ENCODE results near the gene SLC26A3.
"Not testable (repeated sequence)": the region's sequence is repeated elsewhere in the genome, so short reads cannot be mapped to it uniquely, and the experiment has no call there.

The SLC26A3 gene

DNA sequence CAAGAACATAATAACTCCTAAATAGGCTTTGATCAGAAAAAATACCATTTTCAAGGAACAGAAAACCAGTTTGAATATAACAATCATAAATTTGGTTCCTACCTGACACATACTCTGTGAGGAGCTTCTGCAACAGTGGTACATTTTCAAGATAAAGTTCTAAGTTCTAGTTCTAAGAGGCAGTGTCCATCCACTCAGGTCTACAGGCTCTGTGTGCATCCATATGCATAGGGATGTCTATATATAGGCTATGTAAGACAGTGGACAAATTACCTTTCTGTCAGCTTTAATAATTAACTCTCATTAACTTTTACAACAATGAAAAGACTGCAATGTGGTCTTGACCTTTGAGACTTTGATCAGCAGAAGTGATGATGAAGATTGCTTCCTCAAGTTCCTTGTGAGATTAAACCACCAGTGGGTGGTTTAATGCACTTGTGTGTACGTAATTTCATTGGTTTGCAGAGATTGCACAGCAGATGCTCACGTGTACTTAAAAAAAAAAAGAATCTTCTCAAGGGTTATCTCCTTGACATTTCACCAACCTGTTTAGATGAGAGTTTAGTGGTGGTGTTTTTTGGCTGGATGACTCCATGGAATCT lies at the start of gene SLC26A3:
Gene SLC26A3 (minus strand): TSS at position 215 of the 602 bp plus-strand sequence. CDS start 8,714 bp downstream, outside the sequence.
- no peak for DNase-seq (ENCODE audit: low read depth)

DNA sequence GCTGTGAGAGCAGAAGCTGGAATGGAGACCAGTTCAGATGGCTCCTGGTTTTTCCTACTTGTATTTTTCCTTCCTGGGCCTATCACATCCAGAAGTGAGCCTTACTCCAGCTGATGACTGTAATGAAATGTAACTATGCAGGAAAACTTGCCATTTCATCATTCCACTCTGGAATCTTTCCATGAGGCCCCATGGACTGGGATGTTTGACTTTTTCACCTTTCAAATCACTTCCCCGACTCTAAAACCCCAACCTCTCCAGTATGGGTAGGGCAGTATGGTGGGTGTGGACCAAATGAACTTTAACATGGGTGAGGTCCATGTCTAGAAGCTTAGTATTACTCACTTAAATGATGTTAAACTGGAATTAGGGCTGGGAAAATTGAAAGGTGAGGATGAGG lies 47.6 kb upstream of the SLC26A3 start:
- DNase-seq (ENCODE audit: low read depth) = no peak

DNA sequence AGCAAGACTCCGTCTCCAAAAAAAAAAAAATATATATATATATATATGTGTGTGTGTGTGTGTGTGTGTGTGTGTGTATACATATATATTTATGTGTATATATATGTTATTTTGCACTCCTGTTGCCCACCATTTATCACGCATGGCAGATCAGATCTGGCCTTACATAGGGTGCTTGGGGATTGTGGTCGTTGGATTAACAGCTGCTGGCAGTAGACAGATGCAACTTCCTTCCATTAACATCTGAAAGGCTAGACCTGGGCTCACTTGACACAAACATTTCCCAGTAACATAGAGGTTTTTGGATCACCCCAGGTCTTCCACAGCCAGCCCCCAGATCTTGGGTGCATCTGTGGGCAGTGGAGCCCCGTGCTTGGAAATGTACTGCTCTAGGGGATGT lies 47.2 kb upstream of the SLC26A3 start:
- no peak for DNase-seq (ENCODE audit: low read depth)

DNA sequence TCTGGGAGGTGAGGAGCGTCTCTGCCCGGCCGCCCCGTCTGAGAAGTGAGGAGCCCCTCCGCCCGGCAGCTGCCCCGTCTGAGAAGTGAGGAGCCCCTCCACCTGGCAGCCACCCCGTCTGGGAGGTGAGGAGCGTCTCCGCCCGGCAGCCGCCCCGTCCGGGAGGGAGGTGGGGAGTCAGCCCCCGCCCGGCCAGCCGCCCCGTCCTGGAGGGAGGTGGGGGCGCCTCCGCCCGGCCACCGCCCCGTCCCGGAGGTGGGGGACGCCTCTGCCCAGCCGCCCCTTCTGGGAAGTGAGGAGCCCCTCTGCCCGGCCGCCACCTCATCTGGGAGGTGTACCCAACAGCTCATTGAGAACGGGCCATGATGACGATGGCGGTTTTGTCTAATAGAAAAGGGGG lies 45.2 kb upstream of the SLC26A3 start:
- DNase-seq (ENCODE audit: low read depth) = not testable (repeated sequence)

DNA sequence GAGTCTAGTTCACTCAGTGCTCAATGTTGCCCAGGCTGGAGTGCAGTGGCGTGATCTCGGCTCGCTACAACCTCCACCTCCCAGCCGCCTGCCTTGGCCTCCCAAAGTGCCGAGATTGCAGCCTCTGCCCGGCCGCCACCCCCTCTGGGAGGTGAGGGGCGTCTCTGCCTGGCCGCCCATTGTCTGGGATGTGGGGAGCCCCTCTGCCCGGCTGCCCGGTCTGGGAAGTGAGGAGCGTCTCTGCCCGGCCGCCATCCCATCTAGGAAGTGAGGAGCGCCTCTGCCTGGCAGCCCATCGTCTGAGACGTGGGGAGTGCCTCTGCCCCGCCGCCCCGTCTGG lies 44.8 kb upstream of the SLC26A3 start:
- not testable (repeated sequence) for DNase-seq (ENCODE audit: low read depth)

DNA sequence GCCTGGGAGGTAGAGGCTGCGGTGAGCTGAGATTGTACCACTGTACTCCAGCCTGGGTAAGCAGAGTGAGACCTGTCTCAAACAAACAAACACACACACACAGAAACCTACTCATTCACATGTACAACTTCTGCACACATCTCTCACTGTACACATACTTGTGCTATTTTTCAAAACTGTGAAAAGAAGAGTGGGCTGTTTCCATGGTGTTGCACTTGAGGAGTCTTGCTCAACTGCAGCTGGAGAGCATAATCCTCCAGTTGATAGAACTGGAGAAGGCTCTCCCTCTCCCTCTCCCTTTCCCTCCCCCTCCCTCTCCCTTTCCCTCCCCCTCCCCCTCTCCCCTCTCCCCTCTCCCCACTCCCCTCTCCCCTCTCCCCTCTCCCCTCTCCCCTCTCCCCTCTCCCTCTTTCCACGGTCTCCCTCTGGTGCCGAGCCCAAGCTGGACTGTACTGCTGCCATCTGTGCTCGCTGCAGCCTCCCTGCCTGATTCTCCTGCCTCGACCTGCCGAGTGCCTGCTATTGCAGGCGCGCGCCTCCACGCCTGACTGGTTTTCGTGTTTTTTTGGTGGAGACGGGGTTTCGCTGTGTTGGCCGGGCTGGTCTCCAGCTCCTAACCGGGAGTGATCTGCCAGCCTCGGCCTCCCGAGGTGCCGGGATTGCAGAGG lies 44.3 kb upstream of the SLC26A3 start:
- no peak for DNase-seq (ENCODE audit: low read depth)

DNA sequence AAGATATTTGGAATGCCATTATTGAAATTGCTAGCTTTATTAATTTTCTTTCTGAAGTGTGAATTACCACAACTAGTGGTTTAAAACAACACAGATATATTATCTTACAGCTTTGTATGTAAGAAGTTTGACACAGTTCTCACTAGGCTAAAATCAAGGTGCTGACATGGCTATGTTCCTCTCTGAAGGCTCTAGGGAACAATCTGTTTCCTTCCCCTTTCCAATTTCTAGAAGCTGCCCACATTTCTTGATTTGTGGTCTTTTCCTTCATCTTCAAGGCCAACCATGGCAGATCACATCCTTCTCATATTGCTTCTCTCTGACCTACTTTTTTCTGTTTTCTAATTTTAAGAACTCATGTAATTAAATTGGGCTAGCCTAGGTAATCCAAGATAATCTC lies 43.3 kb upstream of the SLC26A3 start:
- no peak for DNase-seq (ENCODE audit: low read depth)

DNA sequence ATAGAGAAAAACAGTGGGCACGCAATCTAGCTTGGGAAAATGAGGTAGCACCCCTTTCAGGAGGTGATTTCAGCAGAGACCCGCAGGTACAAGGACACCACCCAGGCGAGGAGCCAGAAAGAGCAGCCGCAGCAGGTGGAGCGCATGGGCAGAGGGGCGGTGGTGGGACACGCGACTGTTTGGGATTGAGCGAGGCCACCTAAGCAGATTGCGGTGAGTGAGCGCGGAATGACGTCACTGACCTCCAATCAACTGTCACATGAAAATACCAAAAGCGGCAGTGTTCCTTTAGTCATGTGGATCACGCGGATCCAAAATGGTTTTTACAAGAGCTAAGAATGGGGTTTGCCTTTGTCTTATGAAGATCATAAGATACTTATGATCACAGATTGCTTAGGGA lies 40.2 kb upstream of the SLC26A3 start:
- DNase-seq (ENCODE audit: low read depth) = no peak

DNA sequence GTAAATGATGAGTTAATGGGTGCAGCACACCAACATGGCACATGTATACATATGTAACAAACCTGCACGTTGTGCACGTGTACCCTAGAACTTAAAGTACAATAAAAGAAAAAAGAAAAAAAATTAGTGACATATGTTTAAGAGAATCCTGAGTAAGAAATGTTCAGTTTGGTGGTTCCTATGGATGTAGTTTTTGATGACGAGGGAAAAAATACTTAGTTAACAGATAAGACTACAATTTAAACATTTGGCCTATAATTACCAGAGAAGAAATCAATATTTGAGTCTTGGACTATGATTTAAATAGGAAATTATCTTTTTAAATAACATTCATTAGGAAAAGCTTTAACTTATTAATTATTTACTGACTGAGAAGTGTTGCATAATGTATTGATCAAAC lies 39.2 kb upstream of the SLC26A3 start:
- no peak for DNase-seq (ENCODE audit: low read depth)

DNA sequence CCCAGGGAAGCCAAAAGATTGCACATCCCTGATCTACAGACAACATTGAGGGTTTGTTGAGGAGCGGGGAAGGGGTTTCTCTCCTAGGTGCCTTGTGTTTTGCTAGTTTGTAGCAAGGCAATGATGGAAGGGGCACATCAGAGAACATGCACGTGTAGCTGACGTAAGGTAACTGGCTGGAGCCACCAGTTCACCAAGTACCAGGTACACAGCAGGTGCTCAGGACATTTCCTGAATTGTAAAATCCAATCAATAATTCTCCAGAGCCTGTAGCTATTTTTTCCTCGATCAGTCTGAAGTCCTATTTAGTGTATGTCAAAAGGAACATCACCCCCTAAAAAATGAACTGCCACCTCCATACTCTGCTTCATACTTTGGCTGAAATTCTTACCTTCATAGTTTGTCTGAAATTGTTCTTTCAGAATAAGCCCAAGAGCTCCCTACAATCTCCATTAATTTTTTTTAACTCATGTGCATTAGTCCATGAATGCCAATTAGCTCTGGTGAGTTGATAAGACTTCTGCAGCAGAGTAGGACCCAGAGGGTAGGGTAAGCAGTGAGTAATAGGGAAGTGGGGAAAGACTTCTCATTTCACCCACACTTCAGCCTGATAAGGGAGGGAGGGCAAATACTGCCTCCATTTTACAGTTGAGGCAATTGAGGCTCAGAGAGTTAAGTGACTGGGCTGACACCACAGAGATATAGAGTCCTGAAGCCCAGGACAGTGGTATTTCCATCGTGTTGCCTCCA lies 36.0 kb upstream of the SLC26A3 start:
- DNase-seq (ENCODE audit: low read depth) = no peak

DNA sequence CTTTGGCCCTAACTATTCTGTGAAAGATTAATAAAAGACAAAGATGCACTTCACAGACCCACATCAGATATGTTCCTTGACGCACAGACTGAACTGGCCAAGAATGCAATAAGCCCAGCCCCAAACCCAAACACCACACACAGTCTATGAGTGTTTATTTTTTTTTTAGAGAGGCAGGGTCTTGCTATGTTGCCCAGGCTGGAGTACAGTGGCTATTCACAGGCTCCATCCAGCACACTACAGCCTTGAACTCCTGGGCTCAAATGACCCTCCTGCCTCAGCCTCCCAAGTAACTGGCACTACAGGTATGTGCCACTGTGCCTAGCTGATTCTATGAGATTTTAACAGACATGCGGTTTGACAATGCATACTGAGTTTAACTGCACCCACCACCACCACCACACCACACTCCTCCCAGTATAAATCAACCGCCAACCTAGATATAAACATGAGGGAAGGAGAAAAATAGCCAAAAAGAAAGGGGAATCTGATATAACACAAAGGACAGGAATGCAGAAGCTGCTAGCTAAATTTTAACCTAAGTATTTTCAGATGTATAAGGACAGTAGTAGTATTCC lies 35.1 kb upstream of the SLC26A3 start:
- DNase-seq (ENCODE audit: low read depth) = no peak

DNA sequence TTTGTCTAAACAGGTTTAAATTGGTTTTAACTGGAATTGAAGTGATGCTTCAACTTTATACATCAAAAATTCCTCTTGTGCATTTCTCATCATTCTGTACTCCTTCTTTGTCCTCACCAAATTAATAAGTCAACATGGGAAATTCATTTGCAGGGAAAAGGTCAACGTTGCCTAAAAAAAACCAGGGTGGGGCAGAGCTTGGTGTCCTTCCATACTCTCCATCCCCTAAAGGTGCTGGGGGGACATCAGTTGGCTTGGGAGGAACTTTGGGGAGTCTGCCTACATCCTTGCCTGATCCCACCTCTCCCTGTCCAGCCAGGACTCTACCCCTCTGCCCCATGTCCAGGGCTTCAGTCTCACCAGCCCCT lies 34.1 kb upstream of the SLC26A3 start:
- no peak for DNase-seq (ENCODE audit: low read depth)

DNA sequence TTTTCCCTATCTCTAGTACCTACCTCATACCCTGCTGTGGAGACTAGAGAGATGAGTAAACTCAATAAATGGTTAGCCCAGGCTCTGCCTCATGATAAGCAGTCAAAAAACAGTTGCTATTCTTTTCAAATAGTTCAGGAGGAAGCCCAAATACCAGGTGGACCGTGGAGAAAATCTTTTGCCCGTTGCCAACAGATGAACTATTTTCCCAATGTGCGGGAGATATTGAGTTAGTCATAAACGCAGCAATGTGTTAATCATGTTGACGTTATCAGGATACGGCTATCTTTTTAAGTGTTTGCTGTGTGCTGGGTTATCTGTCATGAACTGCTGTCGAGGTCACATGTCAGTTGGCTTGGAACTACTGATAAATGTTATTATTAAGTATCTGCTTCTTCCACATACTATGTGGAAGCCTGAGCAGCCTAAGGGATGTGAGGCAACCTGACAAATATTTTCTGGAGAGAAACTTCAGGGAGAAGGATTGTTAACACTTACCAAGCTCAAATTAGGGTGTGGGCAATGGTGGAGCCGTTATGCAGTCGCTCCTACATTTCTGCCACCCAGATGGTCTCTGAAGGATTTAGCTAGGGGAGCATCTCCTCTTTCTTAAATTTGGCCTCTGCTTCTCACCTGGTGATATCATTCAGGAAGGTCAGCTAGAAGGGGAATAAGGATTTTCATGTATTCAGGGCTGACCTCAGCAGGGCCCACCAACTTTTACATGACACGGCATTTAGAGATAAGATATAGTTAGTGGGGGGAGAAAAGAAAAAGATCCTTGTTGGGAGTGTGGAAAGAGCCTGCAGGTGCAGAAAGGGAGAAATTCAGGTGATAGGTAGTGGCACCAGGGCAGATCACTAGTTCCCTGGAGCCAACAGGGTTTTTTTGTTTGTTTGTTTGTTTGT lies 33.5 kb upstream of the SLC26A3 start:
- no peak for DNase-seq (ENCODE audit: low read depth)

DNA sequence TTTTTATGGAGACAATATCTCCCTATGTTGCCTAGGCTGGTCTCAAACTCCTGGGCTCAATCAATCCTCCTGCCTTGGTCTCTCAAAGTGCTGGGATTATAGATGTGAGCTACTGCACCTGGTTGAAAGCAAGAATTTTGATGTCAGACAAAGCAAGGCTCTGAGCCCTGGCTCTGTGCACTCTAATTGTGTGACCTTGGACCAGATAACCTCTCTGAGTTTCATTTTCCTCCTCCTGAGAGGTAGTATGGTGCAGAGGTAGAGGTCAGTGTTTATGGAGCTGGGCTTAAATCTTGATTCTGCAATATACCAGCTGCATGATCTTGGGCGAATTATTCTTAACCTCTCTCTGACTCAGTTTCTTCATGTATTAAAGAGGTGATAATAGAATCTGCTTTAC lies 31.4 kb upstream of the SLC26A3 start:
- no peak for DNase-seq (ENCODE audit: low read depth)

DNA sequence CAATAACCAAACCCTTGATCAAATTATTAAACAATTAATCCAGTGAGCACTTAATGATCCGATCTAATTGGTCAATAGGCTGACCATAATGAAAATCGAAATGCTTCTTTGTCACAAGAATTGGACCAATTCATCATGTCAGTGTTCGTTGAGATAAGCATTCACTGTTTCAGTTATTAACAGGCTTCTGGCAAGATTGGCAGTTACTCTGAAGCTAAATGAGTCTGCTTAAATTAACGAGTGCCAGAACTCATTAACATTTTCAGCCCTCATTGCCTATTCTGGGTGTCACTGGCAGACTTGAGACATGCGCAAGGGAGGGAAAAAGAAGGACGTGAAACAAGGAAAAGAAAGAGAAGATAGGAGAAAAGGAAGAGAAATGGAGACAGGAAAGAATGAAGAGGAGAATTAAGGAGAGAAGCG lies 30.7 kb upstream of the SLC26A3 start:
- no peak for DNase-seq (ENCODE audit: low read depth)

DNA sequence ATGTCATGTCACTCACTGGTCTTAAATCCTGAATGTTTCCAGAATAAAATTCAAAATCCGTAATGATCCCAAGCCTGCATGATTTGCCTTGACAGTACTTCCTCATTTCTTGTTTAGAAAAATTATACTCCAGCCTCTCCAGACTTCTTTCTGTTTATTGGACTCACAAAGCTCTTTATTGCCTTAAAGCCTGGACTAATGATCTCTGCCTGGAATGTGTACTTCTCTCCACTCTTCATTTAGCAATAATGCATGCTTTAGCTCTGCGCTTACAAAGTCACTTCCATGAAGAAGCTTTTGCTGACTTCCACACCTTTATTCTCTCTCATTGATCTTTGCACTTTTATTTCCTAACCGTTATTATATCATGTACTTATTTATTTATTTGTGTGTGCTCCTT lies 27.4 kb upstream of the SLC26A3 start:
- DNase-seq (ENCODE audit: low read depth) = no peak

DNA sequence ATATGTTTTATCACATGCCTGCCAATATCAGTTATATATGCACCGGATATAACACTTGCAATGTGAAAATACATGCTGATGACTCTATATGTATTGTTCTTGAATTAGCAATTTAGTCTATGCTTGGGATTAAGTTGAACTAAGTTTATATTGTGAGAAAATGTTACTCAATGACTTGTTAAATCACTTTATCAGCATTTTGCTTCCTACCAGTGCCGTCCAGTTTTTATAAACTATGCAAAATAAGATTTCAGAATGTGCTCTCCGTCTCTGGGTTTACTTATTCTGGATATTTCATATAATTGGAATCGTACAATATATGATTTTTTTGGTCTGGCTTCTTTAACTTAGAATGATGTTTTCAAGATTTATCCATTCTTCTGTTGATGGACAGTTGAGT lies 25.5 kb upstream of the SLC26A3 start:
- DNase-seq (ENCODE audit: low read depth) = no peak

DNA sequence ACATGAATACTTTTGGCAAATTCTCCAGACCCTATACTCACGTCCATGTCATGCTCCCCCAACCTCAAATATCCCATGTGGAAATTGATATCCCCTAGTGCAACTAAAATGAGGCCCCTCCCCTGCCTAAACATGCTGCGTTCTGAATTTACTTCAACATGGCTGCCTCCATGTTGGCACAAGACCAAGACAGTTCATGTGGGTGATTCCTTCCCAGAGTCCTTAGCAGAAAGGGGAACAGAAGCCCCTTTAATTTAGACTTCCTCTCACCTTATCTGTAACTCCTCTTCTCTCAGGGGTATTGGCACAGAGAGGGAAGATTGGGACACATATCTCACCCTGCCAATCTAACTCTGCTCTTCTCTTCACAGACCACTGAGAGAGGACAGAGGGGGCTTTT lies 24.5 kb upstream of the SLC26A3 start:
- DNase-seq (ENCODE audit: low read depth) = no peak

DNA sequence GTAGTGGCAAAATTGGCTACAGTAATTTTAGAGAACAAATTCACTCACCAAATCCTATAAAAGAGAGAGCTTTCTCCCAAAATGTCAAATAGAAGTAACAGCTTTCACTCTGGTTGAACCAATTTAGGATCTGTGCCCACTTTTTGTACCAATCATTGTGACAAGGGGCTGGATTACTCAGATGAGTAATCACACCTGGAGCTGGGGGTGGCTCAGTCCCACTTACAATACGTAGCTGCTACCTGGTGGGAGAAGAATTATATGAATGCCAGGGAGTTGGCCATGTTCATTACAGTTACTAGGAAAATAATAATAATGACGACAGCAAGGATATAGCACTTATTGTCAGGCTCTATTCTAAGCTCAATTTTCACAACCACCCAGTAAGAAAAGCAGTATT lies 23.4 kb upstream of the SLC26A3 start:
- DNase-seq (ENCODE audit: low read depth) = no peak

DNA sequence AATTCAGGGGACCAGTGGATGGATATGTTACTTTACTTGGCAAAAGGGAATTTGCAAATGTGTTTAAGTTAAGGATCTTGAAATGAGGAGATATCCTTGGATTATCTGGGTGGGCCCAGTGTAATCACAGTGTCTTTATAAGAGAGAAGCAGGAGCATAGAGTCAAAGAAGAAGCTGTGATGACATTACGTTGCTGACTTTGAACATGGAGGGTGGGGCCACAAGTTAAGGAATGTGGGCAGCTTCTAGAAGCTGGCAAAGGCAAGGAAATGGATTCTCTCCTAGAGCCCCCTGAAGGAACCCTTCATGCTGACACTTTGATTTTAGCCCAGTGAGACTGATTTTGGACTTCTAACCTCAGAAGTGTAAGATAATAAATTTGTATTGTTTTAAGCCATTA lies 21.8 kb upstream of the SLC26A3 start:
- DNase-seq (ENCODE audit: low read depth) = no peak

DNA sequence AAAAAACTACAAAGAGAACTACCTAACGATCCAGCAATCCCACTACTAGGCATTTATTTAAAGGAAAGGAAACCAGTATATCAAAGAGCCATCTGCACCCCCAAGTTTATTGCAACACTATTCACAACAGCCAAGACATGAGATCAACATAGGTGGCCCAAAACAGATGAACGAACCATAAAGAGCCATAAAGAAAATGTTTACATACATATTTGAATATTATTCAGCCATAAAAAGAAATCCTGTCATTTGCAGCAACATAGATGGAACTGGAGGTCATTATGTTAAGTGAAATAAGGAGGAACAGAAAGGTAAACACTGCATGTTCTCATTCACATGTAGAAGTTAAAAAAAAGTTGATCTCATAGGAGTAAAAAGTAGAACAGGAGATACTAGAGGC lies 15.6 kb upstream of the SLC26A3 start:
- no peak for DNase-seq (ENCODE audit: low read depth)

DNA sequence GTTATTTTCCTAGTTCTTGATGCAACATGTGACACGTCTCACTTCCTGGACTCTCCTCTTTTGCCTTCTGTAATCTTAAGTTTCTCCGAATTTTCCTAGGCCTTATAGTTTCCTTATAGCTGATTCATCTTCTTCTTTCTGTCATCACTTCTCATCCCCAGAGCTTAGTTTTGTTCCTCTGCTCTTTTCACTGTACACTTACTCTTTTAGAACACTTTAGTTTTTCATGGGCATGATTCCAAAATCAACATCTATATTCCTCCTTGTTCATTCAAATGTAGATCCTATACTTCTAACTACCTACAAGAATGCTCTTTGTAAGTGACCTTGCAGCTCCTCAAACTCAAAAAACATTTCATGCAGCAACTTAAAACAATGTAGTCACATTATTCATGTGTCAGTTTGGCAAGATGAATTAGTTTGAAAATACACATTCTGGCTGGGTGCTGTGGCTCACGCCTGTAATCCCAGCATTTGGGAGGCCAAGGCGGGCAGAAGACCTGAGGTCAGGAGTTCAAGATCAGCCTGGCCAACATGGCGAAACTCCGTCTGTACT lies 13.1 kb upstream of the SLC26A3 start:
- peak; percentile 34 for DNase-seq (ENCODE audit: low read depth)
